Left renal pelvis (tissue), 4 donors: ENCODE measurements around the gene C19orf25. TPM values are rescaled to one million over a fixed set of nuclear protein-coding genes. Genes with fewer than 3 reads are reported as not detected.

Experiments used
- DNase-seq, 4 donors: peaks; one replicate each; pipeline ENCODE4 v3.0.0-alpha.2; 2013; ENCODE audit warnings: low read depth in 4 of 4, low spot score in 3 of 4
- polyA plus RNA-seq, 4 donors: library from polyadenylated mRNA; unstranded; fragments of 120-200 nt; gene quantifications; one replicate each; pipeline ENCODE4 v1.2.1, GENCODE V29; 2013; ENCODE audit not compliant: insufficient read length in 4 of 4

The C19orf25 gene
- polyA plus RNA-seq, 4 donors, result 16.5 to 37.0 (median 21.9) TPM

- no peak for DNase-seq
Measured at GRCh38 chr19:1467490-1468273, 11.3 kb downstream of the C19orf25 start.

GRCh38 chr19:1467215-1467489, 11.9 kb downstream of the C19orf25 start:
- DNase-seq, result no peak

- DNase-seq, result no peak
Measured at GRCh38 chr19:1466461-1467214, 12.4 kb downstream of the C19orf25 start.

- DNase-seq, result no peak
Measured at GRCh38 chr19:1466018-1466460, 13.0 kb downstream of the C19orf25 start.

GRCh38 chr19:1465191-1466016, 13.6 kb downstream of the C19orf25 start:
- DNase-seq, result no peak

GRCh38 chr19:1461862-1462261, 17.2 kb downstream of the C19orf25 start:
- DNase-seq, result no peak

- DNase-seq, result no peak
Measured at GRCh38 chr19:1460033-1460995, 18.7 kb downstream of the C19orf25 start.

GRCh38 chr19:1459479-1459878, 19.5 kb downstream of the C19orf25 start:
- no peak for DNase-seq

GRCh38 chr19:1457892-1458291, 21.1 kb downstream of the C19orf25 start:
- DNase-seq, result no peak

GRCh38 chr19:1457031-1457739, 21.8 kb downstream of the C19orf25 start:
- no peak for DNase-seq

- no peak for DNase-seq
Measured at GRCh38 chr19:1456121-1456900, 22.7 kb downstream of the C19orf25 start.

GRCh38 chr19:1455336-1456120, 23.5 kb downstream of the C19orf25 start:
- no peak for DNase-seq

GRCh38 chr19:1455002-1455335, 24.0 kb downstream of the C19orf25 start:
- DNase-seq, result no peak

GRCh38 chr19:1453525-1454364, 25.3 kb downstream of the C19orf25 start:
- no peak for DNase-seq

- no peak for DNase-seq
Measured at GRCh38 chr19:1452802-1453524, 26.1 kb downstream of the C19orf25 start.
